HepG2 (cell line): Measurements from ENCODE around the gene ARMH1. TPM values are rescaled to one million over a fixed set of nuclear protein-coding genes. Genes with fewer than 3 reads are reported as not detected.

Experiments
- CBX5 ChIP-seq: sonication (generic); formaldehyde crosslinking; IDR thresholded peaks from 2 replicates; pipeline ENCODE4 v1.4.0; 2020; ENCODE audit warnings: missing genetic modification reagents, borderline replicate concordance
- FOXC1 ChIP-seq: sonication (generic); formaldehyde crosslinking; IDR thresholded peaks from 2 replicates; pipeline ENCODE4 v1.8.0; 2022; ENCODE audit warnings: mild to moderate bottlenecking, missing genetic modification reagents, borderline replicate concordance
- GATAD1 ChIP-seq: IDR thresholded peaks from 2 replicates; pipeline ENCODE4 v1.6.1; 2016; ENCODE audit warnings: missing genetic modification reagents, missing compliant biosample characterization
- HDAC6 ChIP-seq: fragments of 200-600 bp; sonication (generic); IDR thresholded peaks from 2 replicates; pipeline ENCODE4 v1.7.0; 2017; ENCODE audit warnings: mild to moderate bottlenecking, antibody characterized with exemption, low read length, low read depth
- HOXA5 ChIP-seq: sonication (generic); formaldehyde crosslinking; IDR thresholded peaks from 2 replicates; pipeline ENCODE4 v1.4.0; 2020; ENCODE audit warnings: missing genetic modification reagents
- ISL2 ChIP-seq: sonication (generic); formaldehyde crosslinking; IDR thresholded peaks from 2 replicates; pipeline ENCODE4 v1.5.0; 2020; ENCODE audit warnings: missing genetic modification reagents
- KDM1A ChIP-seq: IDR thresholded peaks from 2 replicates; pipeline ENCODE4 v1.6.1; 2016; ENCODE audit warnings: missing compliant biosample characterization
- KDM4B ChIP-seq: sonication (generic); formaldehyde crosslinking; IDR thresholded peaks from 2 replicates; pipeline ENCODE4 v1.4.0; 2020; ENCODE audit warnings: missing genetic modification reagents
- NKX3-1 ChIP-seq: sonication (generic); formaldehyde crosslinking; IDR thresholded peaks from 2 replicates; pipeline ENCODE4 v1.5.0; 2020; ENCODE audit warnings: missing genetic modification reagents
- REL ChIP-seq: sonication (generic); formaldehyde crosslinking; conservative IDR thresholded peaks from 2 replicates; pipeline ENCODE4 v1.8.0; 2022; ENCODE audit warnings: mild to moderate bottlenecking, missing genetic modification reagents, moderate library complexity
- SAFB2 ChIP-seq: sonication (generic); formaldehyde crosslinking; IDR thresholded peaks from 2 replicates; pipeline ENCODE4 v1.5.1; 2020; ENCODE audit warnings: missing genetic modification reagents, low read depth, mild to moderate bottlenecking, borderline replicate concordance
- SAP130 ChIP-seq: IDR thresholded peaks from 2 replicates; pipeline ENCODE4 v1.6.1; 2016; ENCODE audit warnings: low read depth
- SP1 ChIP-seq, 2 experiments: fragments of 450-650 bp in 1 of 2; sonication (generic) in 1 of 2; formaldehyde crosslinking in 1 of 2; IDR thresholded peaks; 2 replicates each; pipeline versions ENCODE4 v1.4.0 to v1.6.1; 2016 to 2020; ENCODE audit warnings: missing genetic modification reagents in 1 of 2
- SP140L ChIP-seq: sonication (generic); formaldehyde crosslinking; IDR thresholded peaks from 2 replicates; pipeline ENCODE4 v1.4.0; 2020; ENCODE audit warnings: missing genetic modification reagents, borderline replicate concordance
- SSRP1 ChIP-seq: IDR thresholded peaks from 2 replicates; pipeline ENCODE4 v1.6.1; 2016; ENCODE audit warnings: control low read depth
- TBX2 ChIP-seq: sonication (generic); formaldehyde crosslinking; IDR thresholded peaks from 2 replicates; pipeline ENCODE4 v1.5.0; 2020; ENCODE audit warnings: missing genetic modification reagents, mild to moderate bottlenecking, borderline replicate concordance
- ZFP36 ChIP-seq: fragments of 150-350 bp; IDR thresholded peaks from 2 replicates; pipeline ENCODE4 v1.6.1; 2018; ENCODE audit warnings: borderline replicate concordance, low read length, low read depth; ENCODE audit not compliant: partially characterized antibody
- ZNF430 ChIP-seq: sonication (generic); formaldehyde crosslinking; IDR thresholded peaks from 2 replicates; pipeline ENCODE4 v1.9.0; 2021; ENCODE audit warnings: mild to moderate bottlenecking, missing genetic modification reagents
- ZNF552 ChIP-seq: sonication (generic); formaldehyde crosslinking; IDR thresholded peaks from 2 replicates; pipeline ENCODE4 v1.9.0; 2022; ENCODE audit warnings: missing genetic modification reagents, mild to moderate bottlenecking, borderline replicate concordance
- ZNF703 ChIP-seq: sonication (generic); formaldehyde crosslinking; IDR thresholded peaks from 2 replicates; pipeline ENCODE4 v1.5.1; 2020; ENCODE audit warnings: missing genetic modification reagents, mild to moderate bottlenecking, moderate library complexity, borderline replicate concordance
- ZNF740 ChIP-seq: sonication (generic); formaldehyde crosslinking; IDR thresholded peaks from 2 replicates; pipeline ENCODE4 v1.4.0; 2020; ENCODE audit warnings: missing genetic modification reagents
- polyA plus RNA-seq, 8 experiments: library from polyadenylated mRNA; depleted of rRNA in 3 of 8; stranded (reverse) in 7 of 8; unstranded in 1 of 8; fragments of >200 nt; fragmentation: Illumina TruSeq in 4 of 8; extraction: Trizol in 4 of 8; gene quantifications; 2 replicates each; pipeline versions ENCODE4 v1.2.1 to v1.2.3, GENCODE V29; 2011 to 2016; ENCODE audit warnings: low read depth in 4 of 8, missing spikeins in 1 of 8, mixed read lengths in 1 of 8; ENCODE audit not compliant: insufficient read depth in 1 of 8
- total RNA-seq, 5 experiments: library from RNA; depleted of rRNA; stranded (reverse); fragments of >200 nt; fragmentation: Illumina TruSeq; extraction: Trizol; gene quantifications; 2 replicates each; pipeline ENCODE4 v1.2.3, GENCODE V29; 2016; ENCODE audit warnings: low read depth in 1 of 5
- TF ChIP-seq, protein P1 (sequence below): sonication (generic); formaldehyde crosslinking; IDR thresholded peaks from 2 replicates; pipeline ENCODE4 v1.5.1; 2020; ENCODE audit warnings: mild to moderate bottlenecking, missing genetic modification reagents, borderline replicate concordance
- TF ChIP-seq, protein P2 (sequence below): sonication (generic); formaldehyde crosslinking; conservative IDR thresholded peaks from 2 replicates; pipeline ENCODE4 v1.4.0; 2020; ENCODE audit warnings: mild to moderate bottlenecking, missing genetic modification reagents, moderate library complexity
- TF ChIP-seq, protein P3 (sequence below): sonication (generic); formaldehyde crosslinking; IDR thresholded peaks from 2 replicates; pipeline ENCODE4 v1.5.0; 2020; ENCODE audit warnings: missing genetic modification reagents

Gene ARMH1
- total and polyA plus RNA-seq, 2 of the 13 experiments (the other 11 are each of a cell fraction or from before 2014, with no cell fraction given): 0.69 TPM; not detected in 1

GRCh38 chr1:44674113-44675000, at the start of gene ARMH1, which contains the start of gene TMEM53 (continued):
- TF ChIP-seq REL (CRISPR knock-in tag) (no peak), KDM1A (CRISPR knock-in tag) (no peak), SP140L (CRISPR knock-in tag) (no peak), CBX5 (CRISPR knock-in tag) (no peak), SSRP1 (no peak), SP1 (IDR thresholded peaks at IDR 0.05) (peak; percentile 48; the same call in 1 of the 2 replicates), SP1 (CRISPR knock-in tag; IDR thresholded peaks at IDR 0.05) (peak; percentile 73), SAP130 (CRISPR knock-in tag) (peak; percentile 72), HOXA5 (CRISPR knock-in tag) (peak; percentile 79), HDAC6 (no peak), ZNF703 (no peak), TBX2 (CRISPR knock-in tag) (peak; percentile 86), SAFB2 (no peak), ZNF740 (CRISPR knock-in tag) (no peak), KDM4B (CRISPR knock-in tag) (no peak), GATAD1 (CRISPR knock-in tag) (peak; percentile 62; the same call in 1 of the 2 replicates), FOXC1 (CRISPR knock-in tag) (peak; percentile 78; the same call in 1 of the 2 replicates), ZNF552 (CRISPR knock-in tag) (no peak), ISL2 (CRISPR knock-in tag) (0 out of 2 replicates have a peak, but pooled peaks have one; percentile 14), NKX3-1 (no peak), ZFP36 (no peak), ZNF430 (CRISPR knock-in tag) (0 out of 2 replicates have a peak, but pooled peaks have one; percentile 50)
- TF ChIP-seq, protein P1, sequence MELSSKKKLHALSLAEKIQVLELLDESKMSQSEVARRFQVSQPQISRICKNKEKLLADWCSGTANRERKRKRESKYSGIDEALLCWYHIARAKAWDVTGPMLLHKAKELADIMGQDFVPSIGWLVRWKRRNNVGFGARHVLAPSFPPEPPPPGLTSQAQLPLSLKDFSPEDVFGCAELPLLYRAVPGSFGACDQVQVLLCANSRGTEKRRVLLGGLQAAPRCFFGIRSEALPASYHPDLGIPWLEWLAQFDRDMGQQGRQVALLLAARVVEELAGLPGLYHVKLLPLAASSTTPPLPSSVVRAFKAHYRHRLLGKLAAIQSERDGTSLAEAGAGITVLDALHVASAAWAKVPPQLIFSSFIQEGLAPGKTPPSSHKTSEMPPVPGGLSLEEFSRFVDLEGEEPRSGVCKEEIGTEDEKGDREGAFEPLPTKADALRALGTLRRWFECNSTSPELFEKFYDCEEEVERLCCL (CRISPR knock-in tag): no peak
- TF ChIP-seq, protein P2, sequence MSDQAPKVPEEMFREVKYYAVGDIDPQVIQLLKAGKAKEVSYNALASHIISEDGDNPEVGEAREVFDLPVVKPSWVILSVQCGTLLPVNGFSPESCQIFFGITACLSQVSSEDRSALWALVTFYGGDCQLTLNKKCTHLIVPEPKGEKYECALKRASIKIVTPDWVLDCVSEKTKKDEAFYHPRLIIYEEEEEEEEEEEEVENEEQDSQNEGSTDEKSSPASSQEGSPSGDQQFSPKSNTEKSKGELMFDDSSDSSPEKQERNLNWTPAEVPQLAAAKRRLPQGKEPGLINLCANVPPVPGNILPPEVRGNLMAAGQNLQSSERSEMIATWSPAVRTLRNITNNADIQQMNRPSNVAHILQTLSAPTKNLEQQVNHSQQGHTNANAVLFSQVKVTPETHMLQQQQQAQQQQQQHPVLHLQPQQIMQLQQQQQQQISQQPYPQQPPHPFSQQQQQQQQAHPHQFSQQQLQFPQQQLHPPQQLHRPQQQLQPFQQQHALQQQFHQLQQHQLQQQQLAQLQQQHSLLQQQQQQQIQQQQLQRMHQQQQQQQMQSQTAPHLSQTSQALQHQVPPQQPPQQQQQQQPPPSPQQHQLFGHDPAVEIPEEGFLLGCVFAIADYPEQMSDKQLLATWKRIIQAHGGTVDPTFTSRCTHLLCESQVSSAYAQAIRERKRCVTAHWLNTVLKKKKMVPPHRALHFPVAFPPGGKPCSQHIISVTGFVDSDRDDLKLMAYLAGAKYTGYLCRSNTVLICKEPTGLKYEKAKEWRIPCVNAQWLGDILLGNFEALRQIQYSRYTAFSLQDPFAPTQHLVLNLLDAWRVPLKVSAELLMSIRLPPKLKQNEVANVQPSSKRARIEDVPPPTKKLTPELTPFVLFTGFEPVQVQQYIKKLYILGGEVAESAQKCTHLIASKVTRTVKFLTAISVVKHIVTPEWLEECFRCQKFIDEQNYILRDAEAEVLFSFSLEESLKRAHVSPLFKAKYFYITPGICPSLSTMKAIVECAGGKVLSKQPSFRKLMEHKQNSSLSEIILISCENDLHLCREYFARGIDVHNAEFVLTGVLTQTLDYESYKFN (CRISPR knock-in tag): peak; percentile 78
- TF ChIP-seq, protein P3, sequence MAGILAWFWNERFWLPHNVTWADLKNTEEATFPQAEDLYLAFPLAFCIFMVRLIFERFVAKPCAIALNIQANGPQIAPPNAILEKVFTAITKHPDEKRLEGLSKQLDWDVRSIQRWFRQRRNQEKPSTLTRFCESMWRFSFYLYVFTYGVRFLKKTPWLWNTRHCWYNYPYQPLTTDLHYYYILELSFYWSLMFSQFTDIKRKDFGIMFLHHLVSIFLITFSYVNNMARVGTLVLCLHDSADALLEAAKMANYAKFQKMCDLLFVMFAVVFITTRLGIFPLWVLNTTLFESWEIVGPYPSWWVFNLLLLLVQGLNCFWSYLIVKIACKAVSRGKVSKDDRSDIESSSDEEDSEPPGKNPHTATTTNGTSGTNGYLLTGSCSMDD (CRISPR knock-in tag): no peak
